OCI-LY7 (cell line): ENCODE results near the gene AMOTL1.

ENCODE experiments used
- CTCF ChIP-seq: fragments of 200-600 bp; sonication (generic); conservative IDR thresholded peaks from 2 replicates; pipeline ENCODE4 v1.5.1; 2014; ENCODE audit warnings: mild to moderate bottlenecking, antibody characterized with exemption, low read length, moderate library complexity, mixed read lengths
- EZH2phosphoT487 ChIP-seq: fragments of 200-600 bp; sonication (generic); IDR thresholded peaks from 2 replicates; pipeline ENCODE4 v1.6.1; 2018; ENCODE audit warnings: low read depth, borderline replicate concordance, mild to moderate bottlenecking, mixed run types, antibody characterized with exemption, low read length, moderate library complexity, mixed read lengths

- TF ChIP-seq CTCF, result no peak
- TF ChIP-seq EZH2phosphoT487, result no peak
Measured at GRCh38 chr11:94814272-94814976, 46.3 kb downstream of the AMOTL1 start.
